Left ventricle myocardium inferior (tissue), 1 donor: ENCODE results near the gene DOCK3. TPM values are rescaled to one million over a fixed set of nuclear protein-coding genes. Genes with fewer than 3 reads are reported as not detected.
"Not testable (repeated sequence)": the region's sequence is repeated elsewhere in the genome, so short reads cannot be mapped to it uniquely, and the experiment has no call there.

Source experiments
- DNase-seq: peaks from one replicate; pipeline ENCODE4 v3.0.0-alpha.2; 2020
- H3K27ac ChIP-seq: fragments of 200-600 bp; replicated peaks from 2 replicates; pipeline ENCODE4 v1.8.0; 2021
- H3K27me3 ChIP-seq: fragments of 200-600 bp; 2 replicates; pipeline ENCODE4 v1.8.0; 2021; ENCODE audit warnings: low read depth
- H3K36me3 ChIP-seq: fragments of 200-600 bp; 2 replicates; pipeline ENCODE4 v1.8.0; 2021
- H3K4me1 ChIP-seq: fragments of 200-600 bp; 2 replicates; pipeline ENCODE4 v1.8.0; 2021
- H3K4me3 ChIP-seq: fragments of 200-600 bp; 2 replicates; pipeline ENCODE4 v1.8.0; 2021; ENCODE audit warnings: mild to moderate bottlenecking, moderate library complexity
- H3K9me3 ChIP-seq: fragments of 200-600 bp; replicated peaks from 2 replicates; pipeline ENCODE4 v1.8.0; 2021
- intact Hi-C: fragments of 100-400 bp; cut with micrococcal nuclease; formaldehyde crosslinking; loops from one replicate; pipeline ENCODE4 v1.11.0; 2022
- total RNA-seq: library from RNA; stranded (reverse); fragmentation: NEBNext Ultra II Directional; extraction: Animal tissue kit (Norgen Biotek cat#: 25700); gene quantifications from one replicate; pipeline ENCODE4 v1.2.1, GENCODE V29; 2021
- TF ChIP-seq, protein P1 (sequence below): fragments of 200-600 bp; IDR thresholded peaks from 2 replicates; pipeline ENCODE4 v1.8.0; 2021; ENCODE audit warnings: antibody characterized with exemption, mild to moderate bottlenecking, borderline replicate concordance
- donor health status: DM: no; HTN: yes; CAD: no; lungs with severe emphysema.

DOCK3 gene
- total RNA-seq, 1 donor from 2014 or later, result 3.9 TPM

DNA sequence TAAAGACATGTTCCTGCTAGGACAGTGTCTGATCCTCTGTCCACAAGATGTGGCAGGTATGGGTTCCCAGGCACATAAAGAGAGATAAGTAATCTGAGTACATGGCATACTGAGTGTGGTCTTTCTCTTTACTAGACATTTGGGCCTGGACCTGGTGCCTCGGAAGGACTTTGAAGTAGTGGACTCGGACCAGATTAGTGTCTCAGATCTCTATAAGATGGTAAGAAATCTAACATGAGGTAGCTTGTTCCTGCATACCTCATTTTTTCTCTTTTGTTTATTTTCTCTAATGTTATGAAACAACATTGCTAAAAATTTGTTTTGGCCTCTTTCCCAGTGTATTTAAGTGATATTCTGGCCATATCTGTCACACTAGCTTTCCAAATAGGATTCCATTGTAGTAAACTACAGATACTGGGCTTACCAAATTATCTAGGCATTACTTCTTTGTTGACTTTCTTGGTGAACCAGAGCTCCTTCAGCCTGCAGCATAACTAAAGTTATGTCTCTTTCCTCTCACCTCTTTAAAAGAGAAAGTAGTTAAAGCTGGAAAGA is 400.6 kb downstream of the DOCK3 start:
- Histone ChIP-seq H3K4me1 (no peaks in the 10 kb centered on the region), H3K36me3 (no peaks in the 10 kb centered on the region), H3K27me3 (no peaks in the 10 kb centered on the region), H3K4me3 (no peak overlapping the region), H3K27ac (no peak overlapping the region), H3K9me3 (no peaks in the 10 kb centered on the region)
- TF ChIP-seq, protein P1, sequence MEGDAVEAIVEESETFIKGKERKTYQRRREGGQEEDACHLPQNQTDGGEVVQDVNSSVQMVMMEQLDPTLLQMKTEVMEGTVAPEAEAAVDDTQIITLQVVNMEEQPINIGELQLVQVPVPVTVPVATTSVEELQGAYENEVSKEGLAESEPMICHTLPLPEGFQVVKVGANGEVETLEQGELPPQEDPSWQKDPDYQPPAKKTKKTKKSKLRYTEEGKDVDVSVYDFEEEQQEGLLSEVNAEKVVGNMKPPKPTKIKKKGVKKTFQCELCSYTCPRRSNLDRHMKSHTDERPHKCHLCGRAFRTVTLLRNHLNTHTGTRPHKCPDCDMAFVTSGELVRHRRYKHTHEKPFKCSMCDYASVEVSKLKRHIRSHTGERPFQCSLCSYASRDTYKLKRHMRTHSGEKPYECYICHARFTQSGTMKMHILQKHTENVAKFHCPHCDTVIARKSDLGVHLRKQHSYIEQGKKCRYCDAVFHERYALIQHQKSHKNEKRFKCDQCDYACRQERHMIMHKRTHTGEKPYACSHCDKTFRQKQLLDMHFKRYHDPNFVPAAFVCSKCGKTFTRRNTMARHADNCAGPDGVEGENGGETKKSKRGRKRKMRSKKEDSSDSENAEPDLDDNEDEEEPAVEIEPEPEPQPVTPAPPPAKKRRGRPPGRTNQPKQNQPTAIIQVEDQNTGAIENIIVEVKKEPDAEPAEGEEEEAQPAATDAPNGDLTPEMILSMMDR, result no peak
- no peak for DNase-seq
- intact Hi-C loops, result no loop called here

DNA sequence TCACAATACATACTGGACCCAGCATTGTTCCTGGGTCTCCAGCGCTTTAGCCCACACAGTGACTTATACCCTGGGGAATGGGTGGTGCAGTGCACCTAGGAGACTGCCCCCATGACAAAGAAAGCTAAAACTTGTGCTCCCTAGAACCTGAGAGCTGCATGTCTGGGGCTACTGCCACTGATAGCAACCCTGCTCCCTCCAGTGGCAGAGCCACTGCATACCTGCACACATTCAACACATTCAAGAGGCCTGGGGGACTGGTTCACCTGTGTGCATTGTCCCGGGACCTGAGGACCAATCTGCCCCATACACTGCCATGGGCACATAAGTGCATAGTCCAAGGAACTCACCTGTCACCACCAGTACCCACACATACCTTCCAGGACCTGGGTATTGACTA is 407.6 kb downstream of the DOCK3 start:
- DNase-seq, result no peak
- Histone ChIP-seq H3K4me3 (no peak overlapping the region), H3K9me3 (peaks cover 41% of the 10 kb centered on the region), H3K27ac (no peak overlapping the region), H3K36me3 (no peaks in the 10 kb centered on the region), H3K27me3 (no peaks in the 10 kb centered on the region), H3K4me1 (no peaks in the 10 kb centered on the region)
- intact Hi-C loops, result no loop called here
- TF ChIP-seq, protein P1, result no peak

DNA sequence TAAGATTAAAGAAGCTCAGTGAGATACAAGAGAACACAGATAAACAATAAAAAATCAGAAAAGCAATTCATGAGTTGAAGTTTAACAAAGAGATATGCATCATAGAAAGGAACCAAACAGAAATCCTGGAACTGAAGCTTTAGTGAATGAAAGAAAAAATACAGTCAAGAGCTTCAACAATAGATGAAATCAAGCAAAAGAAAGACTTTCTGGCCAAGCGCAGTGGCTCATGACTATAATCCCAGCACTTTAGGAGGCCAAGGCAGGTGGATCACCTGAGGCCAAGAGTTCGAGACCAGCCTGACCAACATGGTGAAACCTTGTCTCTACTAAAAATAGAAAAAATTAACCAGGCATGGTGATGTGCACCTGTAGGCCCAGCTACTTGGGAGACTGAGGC is 408.8 kb downstream of the DOCK3 start:
- TF ChIP-seq, protein P1, result no peak
- Histone ChIP-seq H3K4me3 (no peak overlapping the region), H3K36me3 (no peaks in the 10 kb centered on the region), H3K9me3 (peaks cover 42% of the 10 kb centered on the region), H3K27me3 (no peaks in the 10 kb centered on the region), H3K4me1 (no peaks in the 10 kb centered on the region), H3K27ac (no peak overlapping the region)
- DNase-seq, result no peak
- intact Hi-C loops, result no loop called here

DNA sequence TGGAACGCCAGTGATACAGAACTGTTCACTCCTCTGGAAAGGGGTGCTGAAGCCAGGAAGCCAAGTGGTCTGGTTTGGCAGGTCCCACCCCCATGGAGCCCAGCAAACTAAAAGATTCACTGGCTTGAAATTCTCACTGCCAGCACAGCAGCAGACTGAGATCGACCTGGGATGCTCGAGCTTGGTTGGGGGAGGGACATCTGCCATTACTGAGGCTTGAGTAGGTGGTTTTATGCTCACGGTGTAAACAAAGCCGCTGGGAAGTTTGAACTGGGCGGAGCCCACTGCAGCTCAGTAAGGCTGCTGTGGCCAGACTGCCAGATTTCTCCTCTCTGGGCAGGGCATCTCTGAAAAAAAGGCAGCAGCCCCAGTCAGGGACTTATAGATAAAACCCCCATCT is 417.4 kb downstream of the DOCK3 start:
- H3K27me3 ChIP-seq, H3K9me3 ChIP-seq, DNase-seq, H3K36me3 ChIP-seq, H3K4me3 ChIP-seq, intact Hi-C loops, H3K27ac ChIP-seq: not testable (repeated sequence)
- H3K4me1 ChIP-seq, result peaks cover 11% of the 10 kb centered on the region

DNA sequence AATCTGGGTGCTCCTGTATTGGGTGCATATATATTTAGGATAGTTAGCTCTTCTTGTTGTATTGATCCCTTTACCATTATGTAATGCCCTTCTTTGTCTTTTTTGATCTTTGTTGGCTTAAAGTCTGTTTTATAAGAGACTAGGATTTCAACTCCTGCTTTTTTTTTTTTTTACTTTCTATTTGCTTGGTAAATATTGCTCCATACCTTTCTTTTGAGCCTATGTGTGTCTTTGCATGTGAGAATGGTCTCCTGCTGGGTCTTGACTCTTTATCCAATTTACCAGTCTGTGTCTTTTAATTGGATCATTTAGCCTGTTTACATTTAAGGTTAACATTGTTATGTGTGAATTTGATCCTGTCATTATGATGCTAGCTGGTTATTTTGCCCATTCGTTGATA is 420.1 kb downstream of the DOCK3 start:
- DNase-seq, H3K9me3 ChIP-seq, H3K27ac ChIP-seq, H3K4me3 ChIP-seq, H3K36me3 ChIP-seq, intact Hi-C loops, H3K27me3 ChIP-seq: not testable (repeated sequence)
- H3K4me1 ChIP-seq, result peaks cover 11% of the 10 kb centered on the region

DNA sequence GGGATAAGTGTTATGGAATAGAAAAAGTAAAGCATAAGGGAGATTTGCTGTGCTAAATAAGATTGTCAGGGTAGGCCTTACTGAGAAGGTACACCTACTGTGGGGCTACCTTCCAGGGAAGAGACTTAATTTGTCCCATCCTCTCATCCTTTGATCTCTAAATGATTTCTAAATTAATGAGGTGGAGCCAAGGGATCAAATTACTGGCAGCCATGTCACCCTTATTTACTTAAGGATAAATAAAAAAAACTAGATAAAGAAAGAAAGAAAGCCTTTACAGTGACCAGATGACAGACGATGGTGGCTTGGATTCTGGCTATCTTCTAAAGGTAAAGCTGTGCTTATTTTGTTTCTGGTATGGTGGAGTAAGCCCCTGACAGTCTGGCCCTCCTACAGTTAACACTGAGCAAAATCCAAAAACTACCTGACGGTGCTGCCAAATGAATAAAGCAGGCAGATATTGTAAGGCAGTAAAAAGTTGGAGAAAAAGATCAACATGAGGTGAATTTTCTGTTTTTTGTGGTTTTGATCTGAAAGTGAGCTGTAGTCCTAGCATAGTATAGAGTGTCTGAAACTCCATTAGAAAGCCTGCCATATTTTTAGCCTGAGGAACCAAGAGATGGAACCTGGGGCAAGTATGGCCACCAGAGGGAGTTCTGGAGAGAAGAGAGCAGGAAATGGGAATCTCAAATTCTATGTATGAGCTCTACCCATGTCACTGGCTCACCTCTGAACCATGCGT is 425.2 kb downstream of the DOCK3 start:
- Histone ChIP-seq H3K4me3 (no peak overlapping the region), H3K27me3 (no peaks in the 10 kb centered on the region), H3K4me1 (no peaks in the 10 kb centered on the region), H3K36me3 (no peaks in the 10 kb centered on the region), H3K27ac (no peak overlapping the region), H3K9me3 (peaks cover 3% of the 10 kb centered on the region)
- DNase-seq, result peak; percentile 18
- TF ChIP-seq, protein P1, result peak; percentile 73
- intact Hi-C loops, result no loop called here
